Progenitor cell of endocrine pancreas (in vitro differentiated cells): ENCODE data around the gene FOXC1. TPM values are rescaled to one million over a fixed set of nuclear protein-coding genes. Genes with fewer than 3 reads are reported as not detected.

ENCODE experiments used
- DNase-seq: peaks from one replicate; pipeline ENCODE4 v3.0.0; 2021; ENCODE audit warnings: low spot score; ENCODE audit not compliant: unreplicated experiment
- H3K27ac Mint-ChIP-seq: 2 replicates; pipeline ENCODE4 v1.8.0; 2021; ENCODE audit warnings: mild to moderate bottlenecking, moderate library complexity, mixed read lengths
- H3K27me3 Mint-ChIP-seq: 2 replicates; pipeline ENCODE4 v1.8.0; 2021; ENCODE audit warnings: mixed read lengths
- H3K36me3 Mint-ChIP-seq: 2 replicates; pipeline ENCODE4 v1.8.0; 2022; ENCODE audit warnings: mixed read lengths; ENCODE audit not compliant: insufficient read depth
- H3K4me1 Mint-ChIP-seq: 2 replicates; pipeline ENCODE4 v1.8.0; 2021; ENCODE audit warnings: low read depth, mixed read lengths
- H3K4me3 Mint-ChIP-seq: 2 replicates; pipeline ENCODE4 v1.8.0; 2021; ENCODE audit warnings: low read depth, mild to moderate bottlenecking, moderate library complexity, mixed read lengths
- H3K9me3 Mint-ChIP-seq: 2 replicates; pipeline ENCODE4 v1.8.0; 2021; ENCODE audit warnings: low read depth, mixed read lengths
- total RNA-seq: library from RNA; stranded (reverse); gene quantifications from 2 replicates; pipeline ENCODE4 v1.2.1, GENCODE V29; 2021
- TF ChIP-seq, protein P1 (sequence below): fragments of 200-600 bp; sonication (generic); IDR thresholded peaks from one replicate; pipeline ENCODE4 v1.5.0; 2021; ENCODE audit warnings: antibody characterized with exemption, mild to moderate bottlenecking; ENCODE audit not compliant: unreplicated experiment

The FOXC1 gene
- total RNA-seq, 1 donor from 2014 or later, result 0.46 TPM

- Mint-ChIP-seq H3K27me3 (peaks cover 26% of the 10 kb centered on the region), H3K4me3 (no peak overlapping the region), H3K4me1 (peaks cover 7% of the 10 kb centered on the region), H3K36me3 (no peaks in the 10 kb centered on the region), H3K9me3 (no peaks in the 10 kb centered on the region), H3K27ac (no peak overlapping the region)
- no peak for DNase-seq
- TF ChIP-seq, protein P1, sequence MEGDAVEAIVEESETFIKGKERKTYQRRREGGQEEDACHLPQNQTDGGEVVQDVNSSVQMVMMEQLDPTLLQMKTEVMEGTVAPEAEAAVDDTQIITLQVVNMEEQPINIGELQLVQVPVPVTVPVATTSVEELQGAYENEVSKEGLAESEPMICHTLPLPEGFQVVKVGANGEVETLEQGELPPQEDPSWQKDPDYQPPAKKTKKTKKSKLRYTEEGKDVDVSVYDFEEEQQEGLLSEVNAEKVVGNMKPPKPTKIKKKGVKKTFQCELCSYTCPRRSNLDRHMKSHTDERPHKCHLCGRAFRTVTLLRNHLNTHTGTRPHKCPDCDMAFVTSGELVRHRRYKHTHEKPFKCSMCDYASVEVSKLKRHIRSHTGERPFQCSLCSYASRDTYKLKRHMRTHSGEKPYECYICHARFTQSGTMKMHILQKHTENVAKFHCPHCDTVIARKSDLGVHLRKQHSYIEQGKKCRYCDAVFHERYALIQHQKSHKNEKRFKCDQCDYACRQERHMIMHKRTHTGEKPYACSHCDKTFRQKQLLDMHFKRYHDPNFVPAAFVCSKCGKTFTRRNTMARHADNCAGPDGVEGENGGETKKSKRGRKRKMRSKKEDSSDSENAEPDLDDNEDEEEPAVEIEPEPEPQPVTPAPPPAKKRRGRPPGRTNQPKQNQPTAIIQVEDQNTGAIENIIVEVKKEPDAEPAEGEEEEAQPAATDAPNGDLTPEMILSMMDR, result no peak
Observed at GRCh38 chr6:1589208-1589607, 20.5 kb upstream of the FOXC1 start.

DNA sequence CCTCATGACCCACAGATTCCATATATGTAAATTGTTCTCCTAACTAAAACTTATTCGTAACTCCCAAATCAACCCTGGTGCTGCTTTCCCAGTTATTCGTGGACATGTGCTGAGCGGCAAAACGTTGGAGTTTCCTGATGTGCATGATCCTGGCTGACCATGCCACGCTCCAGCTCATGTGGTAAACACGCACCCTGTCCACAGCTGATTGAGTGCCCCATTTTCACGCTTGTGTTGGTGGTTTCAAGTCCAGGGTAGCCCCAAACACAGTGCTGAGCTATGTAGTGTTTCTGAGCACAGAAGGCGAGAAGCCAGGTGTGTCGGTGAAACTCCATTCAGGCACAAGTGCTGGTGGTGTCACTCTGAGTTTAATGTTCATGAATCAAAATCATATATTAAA is 19.1 kb upstream of the FOXC1 start:
- no peaks in the 10 kb centered on the region for H3K36me3 Mint-ChIP-seq
- no peaks in the 10 kb centered on the region for H3K9me3 Mint-ChIP-seq

GRCh38 chr6:1591243-1591642 is 18.5 kb upstream of the FOXC1 start:
- TF ChIP-seq, protein P1, result no peak

More for the DNA sequence above, 19.1 kb upstream of the FOXC1 start:
- Mint-ChIP-seq H3K4me3 (no peak overlapping the region), H3K27me3 (peaks cover 31% of the 10 kb centered on the region), H3K4me1 (peaks cover 7% of the 10 kb centered on the region), H3K27ac (no peak overlapping the region)
- no peak for DNase-seq
- TF ChIP-seq, protein P1, result no peak

GRCh38 chr6:1591926-1592325 is 17.8 kb upstream of the FOXC1 start:
- Mint-ChIP-seq H3K27ac (no peak overlapping the region), H3K27me3 (peaks cover 32% of the 10 kb centered on the region), H3K36me3 (no peaks in the 10 kb centered on the region), H3K4me1 (peaks cover 10% of the 10 kb centered on the region), H3K9me3 (no peaks in the 10 kb centered on the region), H3K4me3 (no peak overlapping the region)
- no peak for DNase-seq
- TF ChIP-seq, protein P1, result no peak

More at GRCh38 chr6:1591243-1591642, 18.5 kb upstream of the FOXC1 start:
- Mint-ChIP-seq H3K27me3 (peaks cover 34% of the 10 kb centered on the region), H3K36me3 (no peaks in the 10 kb centered on the region), H3K4me3 (no peak overlapping the region), H3K9me3 (no peaks in the 10 kb centered on the region), H3K4me1 (peaks cover 7% of the 10 kb centered on the region), H3K27ac (no peak overlapping the region)
- DNase-seq, result no peak

DNA sequence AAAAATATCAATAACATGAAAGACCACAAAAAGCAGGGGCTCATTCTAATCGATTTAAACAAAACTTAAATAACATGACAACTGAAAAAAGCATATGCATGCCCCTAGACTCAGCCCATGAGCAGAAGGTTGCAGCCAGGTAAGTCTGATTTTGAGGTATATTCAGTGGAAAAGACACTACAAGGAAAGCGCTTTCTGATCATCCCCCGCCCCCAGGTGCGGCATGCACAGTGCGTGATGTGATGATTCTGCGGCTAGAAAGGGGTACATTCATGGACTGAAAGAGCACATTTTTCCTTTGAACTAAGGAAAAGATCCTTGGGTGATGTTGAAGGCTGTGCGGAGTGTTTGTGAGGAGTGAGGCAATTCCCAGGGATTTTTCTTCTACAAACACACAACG is 16.9 kb upstream of the FOXC1 start:
- H3K36me3 Mint-ChIP-seq, result no peaks in the 10 kb centered on the region
- H3K9me3 Mint-ChIP-seq, result no peaks in the 10 kb centered on the region
- H3K27me3 Mint-ChIP-seq, result peaks cover 32% of the 10 kb centered on the region
- TF ChIP-seq, protein P1, result no peak
- no peak overlapping the region for H3K27ac Mint-ChIP-seq
- peaks cover 17% of the 10 kb centered on the region for H3K4me1 Mint-ChIP-seq
- no peak overlapping the region for H3K4me3 Mint-ChIP-seq
- DNase-seq, result no peak
